ENCODE data around the gene CFAP47.
A peak's percentile ranks its signal among the peaks of the same experiment; 100 is the strongest.
"Not testable (repeated sequence)": the region's sequence is repeated elsewhere in the genome, so short reads cannot be mapped to it uniquely, and the experiment has no call there.

CFAP47 gene

DNA sequence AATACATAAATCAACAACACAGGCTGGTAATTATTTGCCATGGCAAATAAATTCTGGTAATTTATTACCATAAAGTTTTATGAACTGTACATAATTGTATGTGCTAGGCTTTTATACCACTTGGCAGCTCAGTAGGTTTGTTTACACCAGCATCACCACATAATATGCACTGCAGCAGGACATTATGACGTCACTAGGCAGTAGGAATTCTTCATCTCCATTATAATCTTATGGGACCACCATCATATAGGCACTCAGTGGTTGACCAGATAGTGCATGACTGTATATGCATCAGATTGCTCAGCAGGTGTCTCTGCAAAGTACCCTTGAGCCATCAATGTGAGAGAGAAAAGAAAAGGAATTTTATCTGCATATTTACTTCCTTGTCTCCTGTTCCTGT is 295.4 kb downstream of the CFAP47 start:
- no peak overlapping the region for H3K4me3 ChIP-seq (ENCODE audit: low read depth, low read length)
- no peaks in the 10 kb centered on the region for H3K9me3 ChIP-seq (ENCODE audit: insufficient read depth, low read depth, low read length)
- no peak overlapping the region for H3K14ac ChIP-seq (ENCODE audit: low read length)
- peaks cover 0 to 2% of the 10 kb centered on the region in 2 experiments for H3K4me1 ChIP-seq (ENCODE audit: control insufficient read depth in 1 of 2, insufficient read depth in 2 of 2, low read length in 2 of 2)
- H4K91ac ChIP-seq (ENCODE audit: low read depth, low read length), result no peak overlapping the region
- no peak overlapping the region for H2BK120ac ChIP-seq (ENCODE audit: insufficient read depth, low read length, poor library complexity)
- H2BK12ac ChIP-seq (ENCODE audit: low read length), result no peak overlapping the region
- no peak overlapping the region for H2BK5ac ChIP-seq (ENCODE audit: low read depth, low read length, poor library complexity)
- DNase-seq, result peak in 1 of 2 donors; percentile 26
- no peaks in the 10 kb centered on the region for H3K27me3 ChIP-seq (ENCODE audit: insufficient read depth, low read length)
- H3K27ac ChIP-seq (ENCODE audit: low read depth, low read length), result no peak overlapping the region
- H3K23ac ChIP-seq (ENCODE audit: low read length), result no peak overlapping the region
- no peak overlapping the region for H2AFZ ChIP-seq (ENCODE audit: insufficient read depth, low read length, poor library complexity)
- H4K12ac ChIP-seq (ENCODE audit: low read depth, low read length), result no peak overlapping the region
- H3K79me1 ChIP-seq (ENCODE audit: low read length), result peaks cover 2% of the 10 kb centered on the region
- H3K9ac ChIP-seq (ENCODE audit: low read length), result no peak overlapping the region
- no peak overlapping the region for H4K8ac ChIP-seq (ENCODE audit: low read depth, low read length)
- no peak overlapping the region for H2AK5ac ChIP-seq (ENCODE audit: low read length)
- no peak overlapping the region for H3K4ac ChIP-seq (ENCODE audit: low read depth, low read length)
- H3K18ac ChIP-seq (ENCODE audit: low read length), result no peak overlapping the region
- H3K36me3 ChIP-seq (ENCODE audit: control insufficient read depth in 1 of 2, insufficient read depth in 2 of 2, low read length in 2 of 2), result no peaks in the 10 kb centered on the region
- no CpG with 5 or more reads among the region's 1 CpG for WGBS (ENCODE audit: extremely low coverage, insufficient coverage, insufficient read length)
- H3K4me2 ChIP-seq (ENCODE audit: low read length), result no peak overlapping the region
- no peaks in the 10 kb centered on the region for H3K79me2 ChIP-seq (ENCODE audit: control insufficient read depth, insufficient read depth, low read length, poor library complexity)

- no CpG with 5 or more reads among the region's 1 CpG for WGBS (ENCODE audit: extremely low coverage, insufficient coverage, insufficient read length)
Observed at GRCh38 chrX:36218801-36219200, 299.3 kb downstream of the CFAP47 start.

DNA sequence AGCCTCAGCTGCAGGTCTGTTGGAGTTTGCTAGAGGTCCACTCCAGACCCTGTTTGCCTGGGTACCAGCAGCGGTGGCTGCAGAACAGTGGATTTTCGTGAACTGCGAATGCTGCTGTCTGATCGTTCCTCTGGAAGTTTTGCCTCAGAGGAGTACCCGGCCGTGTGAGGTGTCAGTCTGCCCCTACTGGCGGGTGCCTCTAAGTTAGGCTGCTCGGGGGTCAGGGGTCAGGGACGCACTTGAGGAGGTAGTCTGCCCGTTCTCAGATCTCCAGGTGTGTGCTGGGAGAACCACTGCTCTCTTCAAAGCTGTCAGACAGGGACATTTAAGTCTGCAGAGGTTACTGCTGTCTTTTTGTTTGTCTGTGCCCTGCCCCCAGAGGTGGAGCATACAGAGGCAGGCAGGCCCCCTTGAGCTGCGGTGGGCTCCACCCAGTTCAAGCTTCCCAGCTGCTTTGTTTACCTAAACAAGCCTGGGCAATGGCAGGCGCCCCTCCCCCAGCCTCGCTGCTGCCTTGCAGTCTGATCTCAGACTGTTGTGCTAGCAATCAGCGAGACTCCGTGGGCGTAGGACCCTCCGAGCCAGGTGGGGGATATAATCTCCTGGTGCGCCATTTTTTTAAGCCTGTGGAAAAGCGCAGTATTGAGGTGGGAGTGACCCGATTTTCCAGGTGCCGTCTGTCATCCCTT is 315.4 kb downstream of the CFAP47 start:
- H3K9me3 ChIP-seq (ENCODE audit: insufficient read depth, low read depth, low read length), result not testable (repeated sequence)
- WGBS (ENCODE audit: extremely low coverage, insufficient coverage, insufficient read length), result no CpG with 5 or more reads among the region's 21 CpGs

More at GRCh38 chrX:36218801-36219200, 299.3 kb downstream of the CFAP47 start:
- H3K14ac ChIP-seq (ENCODE audit: low read length), result no peak overlapping the region
- H3K9me3 ChIP-seq (ENCODE audit: insufficient read depth, low read depth, low read length), result no peaks in the 10 kb centered on the region
- peaks cover 0 to 2% of the 10 kb centered on the region in 2 experiments for H3K4me1 ChIP-seq (ENCODE audit: control insufficient read depth in 1 of 2, insufficient read depth in 2 of 2, low read length in 2 of 2)
- no peak overlapping the region for H4K12ac ChIP-seq (ENCODE audit: low read depth, low read length)
- H2AFZ ChIP-seq (ENCODE audit: insufficient read depth, low read length, poor library complexity), result no peak overlapping the region
- no peak overlapping the region for H3K4me3 ChIP-seq (ENCODE audit: low read depth, low read length)
- H4K8ac ChIP-seq (ENCODE audit: low read depth, low read length), result no peak overlapping the region
- H3K27me3 ChIP-seq (ENCODE audit: insufficient read depth, low read length), result no peaks in the 10 kb centered on the region
- H2BK5ac ChIP-seq (ENCODE audit: low read depth, low read length, poor library complexity), result no peak overlapping the region
- H3K36me3 ChIP-seq (ENCODE audit: control insufficient read depth in 1 of 2, insufficient read depth in 2 of 2, low read length in 2 of 2), result no peaks in the 10 kb centered on the region
- H3K23ac ChIP-seq (ENCODE audit: low read length), result no peak overlapping the region
- no peak overlapping the region for H2BK12ac ChIP-seq (ENCODE audit: low read length)
- no peak overlapping the region for H4K91ac ChIP-seq (ENCODE audit: low read depth, low read length)
- H3K27ac ChIP-seq (ENCODE audit: low read depth, low read length), result no peak overlapping the region
- H3K18ac ChIP-seq (ENCODE audit: low read length), result no peak overlapping the region
- no peak overlapping the region for H3K4me2 ChIP-seq (ENCODE audit: low read length)
- H3K79me1 ChIP-seq (ENCODE audit: low read length), result peaks cover 2% of the 10 kb centered on the region
- H2AK5ac ChIP-seq (ENCODE audit: low read length), result no peak overlapping the region
- H2BK120ac ChIP-seq (ENCODE audit: insufficient read depth, low read length, poor library complexity), result no peak overlapping the region
- H3K9ac ChIP-seq (ENCODE audit: low read length), result no peak overlapping the region
- no peak for DNase-seq
- H3K79me2 ChIP-seq (ENCODE audit: control insufficient read depth, insufficient read depth, low read length, poor library complexity), result no peaks in the 10 kb centered on the region
- no peak overlapping the region for H3K4ac ChIP-seq (ENCODE audit: low read depth, low read length)

GRCh38 chrX:36241397-36241796 is 321.9 kb downstream of the CFAP47 start:
- no peaks in the 10 kb centered on the region for H3K4me1 ChIP-seq (ENCODE audit: control insufficient read depth in 1 of 2, insufficient read depth in 2 of 2, low read length in 2 of 2)
- no CpG with 5 or more reads among the region's 1 CpG for WGBS (ENCODE audit: extremely low coverage, insufficient coverage, insufficient read length)

More for the DNA sequence above, 315.4 kb downstream of the CFAP47 start:
- not testable (repeated sequence) for H2BK120ac ChIP-seq (ENCODE audit: insufficient read depth, low read length, poor library complexity); H3K27ac ChIP-seq (ENCODE audit: low read depth, low read length); H4K91ac ChIP-seq (ENCODE audit: low read depth, low read length); H2AFZ ChIP-seq (ENCODE audit: insufficient read depth, low read length, poor library complexity); H4K12ac ChIP-seq (ENCODE audit: low read depth, low read length); H3K79me2 ChIP-seq (ENCODE audit: control insufficient read depth, insufficient read depth, low read length, poor library complexity); H2BK12ac ChIP-seq (ENCODE audit: low read length); H2AK5ac ChIP-seq (ENCODE audit: low read length); DNase-seq; H3K14ac ChIP-seq (ENCODE audit: low read length); H3K18ac ChIP-seq (ENCODE audit: low read length); H3K79me1 ChIP-seq (ENCODE audit: low read length); H3K4me1 ChIP-seq (ENCODE audit: control insufficient read depth in 1 of 2, insufficient read depth in 2 of 2, low read length in 2 of 2); H3K4ac ChIP-seq (ENCODE audit: low read depth, low read length); H3K36me3 ChIP-seq (ENCODE audit: control insufficient read depth in 1 of 2, insufficient read depth in 2 of 2, low read length in 2 of 2); H3K23ac ChIP-seq (ENCODE audit: low read length); H2BK5ac ChIP-seq (ENCODE audit: low read depth, low read length, poor library complexity); H3K9ac ChIP-seq (ENCODE audit: low read length); H3K4me2 ChIP-seq (ENCODE audit: low read length); H3K27me3 ChIP-seq (ENCODE audit: insufficient read depth, low read length); H4K8ac ChIP-seq (ENCODE audit: low read depth, low read length); H3K4me3 ChIP-seq (ENCODE audit: low read depth, low read length)

More at GRCh38 chrX:36241397-36241796, 321.9 kb downstream of the CFAP47 start:
- H2AFZ ChIP-seq (ENCODE audit: insufficient read depth, low read length, poor library complexity), result no peak overlapping the region
- no peak overlapping the region for H3K18ac ChIP-seq (ENCODE audit: low read length)
- H3K14ac ChIP-seq (ENCODE audit: low read length), result no peak overlapping the region
- H3K27ac ChIP-seq (ENCODE audit: low read depth, low read length), result no peak overlapping the region
- H2BK5ac ChIP-seq (ENCODE audit: low read depth, low read length, poor library complexity), result no peak overlapping the region
- H3K27me3 ChIP-seq (ENCODE audit: insufficient read depth, low read length), result no peaks in the 10 kb centered on the region
- H3K9me3 ChIP-seq (ENCODE audit: insufficient read depth, low read depth, low read length), result no peaks in the 10 kb centered on the region
- no peaks in the 10 kb centered on the region for H3K79me2 ChIP-seq (ENCODE audit: control insufficient read depth, insufficient read depth, low read length, poor library complexity)
- H4K12ac ChIP-seq (ENCODE audit: low read depth, low read length), result no peak overlapping the region
- peak in 1 of 2 donors; percentile 9 for DNase-seq
- H3K4ac ChIP-seq (ENCODE audit: low read depth, low read length), result no peak overlapping the region
- H4K91ac ChIP-seq (ENCODE audit: low read depth, low read length), result peak overlapping the region; percentile 11
- H3K36me3 ChIP-seq (ENCODE audit: control insufficient read depth in 1 of 2, insufficient read depth in 2 of 2, low read length in 2 of 2), result no peaks in the 10 kb centered on the region
- no peak overlapping the region for H3K23ac ChIP-seq (ENCODE audit: low read length)
- no peak overlapping the region for H3K4me2 ChIP-seq (ENCODE audit: low read length)
- no peak overlapping the region for H4K8ac ChIP-seq (ENCODE audit: low read depth, low read length)
- no peak overlapping the region for H2AK5ac ChIP-seq (ENCODE audit: low read length)
- H2BK12ac ChIP-seq (ENCODE audit: low read length), result no peak overlapping the region
- no peaks in the 10 kb centered on the region for H3K79me1 ChIP-seq (ENCODE audit: low read length)
- H3K9ac ChIP-seq (ENCODE audit: low read length), result no peak overlapping the region
- H3K4me3 ChIP-seq (ENCODE audit: low read depth, low read length), result no peak overlapping the region
- H2BK120ac ChIP-seq (ENCODE audit: insufficient read depth, low read length, poor library complexity), result no peak overlapping the region

Data from trophoblast cell (in vitro differentiated cells and primary cell).